Thyroid gland (tissue), 4 donors: ENCODE measurements around the gene CUEDC1.

Source experiments
- POLR2A ChIP-seq, 2 donors: fragments of 450-650 bp; IDR thresholded peaks; one replicate each; pipeline ENCODE4 v1.6.1; 2017; ENCODE audit warnings: antibody characterized with exemption in 2 of 2, mild to moderate bottlenecking in 2 of 2, moderate library complexity in 1 of 2
- TF ChIP-seq, protein P1 (sequence below), 6 experiments: fragments of 200-600 bp in 3 of 6; fragments of 450-650 bp in 3 of 6; sonication (generic) in 3 of 6; IDR thresholded peaks; one replicate each; pipeline ENCODE4 v1.5.1; 2016 to 2019; ENCODE audit warnings: antibody characterized with exemption in 6 of 6, mild to moderate bottlenecking in 2 of 6, inconsistent platforms in 1 of 6, moderate library complexity in 1 of 6

- TF ChIP-seq POLR2A (IDR thresholded peaks at IDR 0.05), result no peak
- TF ChIP-seq, protein P1, sequence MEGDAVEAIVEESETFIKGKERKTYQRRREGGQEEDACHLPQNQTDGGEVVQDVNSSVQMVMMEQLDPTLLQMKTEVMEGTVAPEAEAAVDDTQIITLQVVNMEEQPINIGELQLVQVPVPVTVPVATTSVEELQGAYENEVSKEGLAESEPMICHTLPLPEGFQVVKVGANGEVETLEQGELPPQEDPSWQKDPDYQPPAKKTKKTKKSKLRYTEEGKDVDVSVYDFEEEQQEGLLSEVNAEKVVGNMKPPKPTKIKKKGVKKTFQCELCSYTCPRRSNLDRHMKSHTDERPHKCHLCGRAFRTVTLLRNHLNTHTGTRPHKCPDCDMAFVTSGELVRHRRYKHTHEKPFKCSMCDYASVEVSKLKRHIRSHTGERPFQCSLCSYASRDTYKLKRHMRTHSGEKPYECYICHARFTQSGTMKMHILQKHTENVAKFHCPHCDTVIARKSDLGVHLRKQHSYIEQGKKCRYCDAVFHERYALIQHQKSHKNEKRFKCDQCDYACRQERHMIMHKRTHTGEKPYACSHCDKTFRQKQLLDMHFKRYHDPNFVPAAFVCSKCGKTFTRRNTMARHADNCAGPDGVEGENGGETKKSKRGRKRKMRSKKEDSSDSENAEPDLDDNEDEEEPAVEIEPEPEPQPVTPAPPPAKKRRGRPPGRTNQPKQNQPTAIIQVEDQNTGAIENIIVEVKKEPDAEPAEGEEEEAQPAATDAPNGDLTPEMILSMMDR (IDR thresholded peaks at IDR 0.05), result no peak
Observed at GRCh38 chr17:57900991-57901743, 54.0 kb downstream of the CUEDC1 start.
